Embryonic facial prominence (tissue), 1 donor: ENCODE results near the gene CENPC.
"Not testable (repeated sequence)": the region's sequence is repeated elsewhere in the genome, so short reads cannot be mapped to it uniquely, and the experiment has no call there.

Experiments
- DNase-seq: peaks from one replicate; pipeline ENCODE4 v3.0.0-alpha.2; 2016; ENCODE audit errors: extremely low spot score

Gene CENPC

GRCh38 chr4:67552146-67552792 is 7.0 kb upstream of the CENPC start:
- not testable (repeated sequence) for DNase-seq

GRCh38 chr4:67550857-67551256 is 5.6 kb upstream of the CENPC start:
- DNase-seq = no peak

- no peak for DNase-seq
These were observed 5.1 kb upstream of the CENPC start for GRCh38 chr4:67550451-67550850.

GRCh38 chr4:67549123-67549522 is 3.8 kb upstream of the CENPC start:
- no peak for DNase-seq

GRCh38 chr4:67546971-67547370 is 1.7 kb upstream of the CENPC start:
- DNase-seq = no peak

GRCh38 chr4:67546004-67546356 is 677 bp upstream of the CENPC start:
- DNase-seq = no peak

GRCh38 chr4:67542076-67542475 is 3.2 kb downstream of the CENPC start:
- no peak for DNase-seq

GRCh38 chr4:67539830-67540229 is 5.5 kb downstream of the CENPC start:
- DNase-seq = no peak

GRCh38 chr4:67535280-67535840 is 9.9 kb downstream of the CENPC start:
- no peak for DNase-seq

- DNase-seq = no peak
These were observed 12.2 kb downstream of the CENPC start for GRCh38 chr4:67533112-67533511.

GRCh38 chr4:67532397-67532796 is 12.9 kb downstream of the CENPC start:
- DNase-seq = not testable (repeated sequence)

GRCh38 chr4:67531379-67531962 is 13.8 kb downstream of the CENPC start:
- no peak for DNase-seq

- DNase-seq = not testable (repeated sequence)
These were observed 21.2 kb downstream of the CENPC start for GRCh38 chr4:67524140-67524539.

GRCh38 chr4:67522851-67523671 is 22.2 kb downstream of the CENPC start:
- DNase-seq = no peak

GRCh38 chr4:67522230-67522629 is 23.1 kb downstream of the CENPC start:
- DNase-seq = no peak

- no peak for DNase-seq
These were observed 23.8 kb downstream of the CENPC start for GRCh38 chr4:67521506-67521905.

- no peak for DNase-seq
These were observed 25.2 kb downstream of the CENPC start for GRCh38 chr4:67520141-67520540.

GRCh38 chr4:67512501-67512900 is 32.8 kb downstream of the CENPC start:
- no peak for DNase-seq

- DNase-seq = no peak
These were observed 44.9 kb downstream of the CENPC start for GRCh38 chr4:67500373-67500772.

- no peak for DNase-seq
These were observed 45.5 kb downstream of the CENPC start for GRCh38 chr4:67499799-67500198.

GRCh38 chr4:67483868-67484602 is 61.3 kb downstream of the CENPC start:
- DNase-seq = no peak

GRCh38 chr4:67480810-67481209 is 64.5 kb downstream of the CENPC start:
- no peak for DNase-seq
